Endothelial cell of umbilical vein (primary cell): ENCODE data around the gene DNAH3. TPM values are rescaled to one million over a fixed set of nuclear protein-coding genes. Genes with fewer than 3 reads are reported as not detected.

Experiments used
- BruUV-seq: library from RNA; stranded (reverse); fragments of 400-500 nt; replicated peaks from 2 replicates; lab custom pipeline; 2021; lab: Mats Ljungman, UMichigan
- CTCF ChIA-PET: fragments of 300-600, 350-600 bp; sonication (Branson Sonifier 250); formaldehyde crosslinking; loops from one replicate; lab custom pipeline; 2021; ENCODE audit warnings: antibody characterized with exemption, inconsistent platforms; lab: Charles Lee
- POLR2A ChIA-PET: fragments of 300-600, 350-600 bp; sonication (Branson Sonifier 250); formaldehyde crosslinking; loops from one replicate; lab custom pipeline; 2021; ENCODE audit warnings: antibody characterized with exemption, inconsistent platforms; lab: Charles Lee
- DNase-seq: peaks from one replicate; pipeline ENCODE4 v3.0.0-alpha.2; 2011; ENCODE audit warnings: low read depth, low spot score
- FAIRE-seq: peaks from 2 replicates; lab custom pipeline; 2011; peaks lifted over from hg19 to GRCh38; lab: Jason Lieb, UNC
- H2AFZ ChIP-seq: 2 replicates; pipeline ENCODE4 v1.6.0; 2012; ENCODE audit warnings: low read depth, low read length, control low read depth, inconsistent platforms
- H3K27ac ChIP-seq: 2 replicates; pipeline ENCODE4 v1.5.1; 2011; ENCODE audit warnings: low read depth, mild to moderate bottlenecking, control low read depth, low read length, moderate library complexity; ENCODE audit not compliant: insufficient read depth
- H3K27me3 ChIP-seq, 2 experiments: 2 replicates each; pipeline versions ENCODE4 v1.6.0 to v1.6.1; 2011; ENCODE audit warnings: low read length in 2 of 2, mixed read lengths in 1 of 2; ENCODE audit not compliant: control insufficient read depth in 2 of 2, insufficient read depth in 2 of 2
- H3K36me3 ChIP-seq, 2 experiments: 2 replicates in 1 of 2; 3 replicates in 1 of 2; pipeline ENCODE4 v1.5.1; 2011; ENCODE audit warnings: low read length in 2 of 2, mild to moderate bottlenecking in 1 of 2, moderate library complexity in 1 of 2; ENCODE audit not compliant: control insufficient read depth in 2 of 2, insufficient read depth in 2 of 2; ENCODE audit errors: extremely low read depth in 1 of 2
- H3K4me1 ChIP-seq: 3 replicates; pipeline ENCODE4 v1.5.1; 2011; ENCODE audit warnings: mild to moderate bottlenecking, low read length; ENCODE audit not compliant: control insufficient read depth, insufficient read depth; ENCODE audit errors: extremely low read depth
- H3K4me2 ChIP-seq: 2 replicates; pipeline ENCODE4 v1.6.1; 2011; ENCODE audit warnings: low read length, control low read depth, mixed read lengths; ENCODE audit not compliant: insufficient read depth
- H3K4me3 ChIP-seq, 3 experiments: fragments of 200-600 bp in 1 of 3; sonication (generic), shearing (Covaris generic) in 1 of 3; replicated peaks in 1 of 3; 2 replicates each; pipeline ENCODE4 v1.5.1; 2011 to 2016; ENCODE audit warnings: control low read depth in 3 of 3, low read length in 3 of 3, mild to moderate bottlenecking in 2 of 3, inconsistent platforms in 1 of 3, low read depth in 1 of 3, moderate library complexity in 1 of 3; ENCODE audit not compliant: insufficient read depth in 1 of 3
- H3K79me2 ChIP-seq: 2 replicates; pipeline ENCODE4 v1.6.0; 2012; ENCODE audit warnings: low read length, inconsistent platforms; ENCODE audit not compliant: control insufficient read depth, insufficient read depth
- H3K9ac ChIP-seq: replicated peaks from 2 replicates; pipeline ENCODE3; 2011; ENCODE audit warnings: low read length, control low read depth; ENCODE audit not compliant: insufficient read depth; ENCODE audit errors: extremely low read depth
- H3K9me1 ChIP-seq: replicated peaks from 3 replicates; pipeline ENCODE4 v1.6.0; 2011; ENCODE audit warnings: mild to moderate bottlenecking, low read length; ENCODE audit not compliant: control insufficient read depth, insufficient read depth; ENCODE audit errors: extremely low read depth
- H3K9me3 ChIP-seq: replicated peaks from 2 replicates; pipeline ENCODE4 v1.5.1; 2012; ENCODE audit warnings: low read length, inconsistent platforms; ENCODE audit not compliant: control insufficient read depth, insufficient read depth
- H4K20me1 ChIP-seq: replicated peaks from 2 replicates; pipeline ENCODE3; 2011; ENCODE audit warnings: mild to moderate bottlenecking, low read length; ENCODE audit not compliant: control insufficient read depth, insufficient read depth; ENCODE audit errors: extremely low read depth
- EZH2 ChIP-seq: IDR thresholded peaks from 2 replicates; pipeline ENCODE4 v1.6.1; 2012; ENCODE audit warnings: borderline replicate concordance, low read depth, mild to moderate bottlenecking, moderate library complexity, low read length, inconsistent platforms; ENCODE audit not compliant: severe bottlenecking
- FOS ChIP-seq: IDR thresholded peaks from 2 replicates; pipeline ENCODE4 v1.6.1; 2011; ENCODE audit warnings: mild to moderate bottlenecking, low read length, moderate library complexity, borderline replicate concordance; ENCODE audit not compliant: insufficient read depth
- GATA2 ChIP-seq: IDR thresholded peaks from 2 replicates; pipeline ENCODE4 v1.7.0; 2011; ENCODE audit warnings: low read depth, mild to moderate bottlenecking, moderate library complexity, mixed read lengths, low read length; ENCODE audit not compliant: insufficient read length, insufficient read depth
- JUN ChIP-seq: IDR thresholded peaks from 2 replicates; pipeline ENCODE4 v1.6.1; 2011; ENCODE audit warnings: borderline replicate concordance, low read depth; ENCODE audit not compliant: insufficient read length, insufficient read depth
- MAX ChIP-seq: IDR thresholded peaks from 2 replicates; pipeline ENCODE4 v1.6.1; 2011; ENCODE audit not compliant: insufficient read depth, insufficient read length
- MYC ChIP-seq: IDR thresholded peaks from one replicate; pipeline ENCODE4 v1.6.1; 2011; ENCODE audit warnings: mild to moderate bottlenecking, low read depth, low read length
- POLR2A ChIP-seq: IDR thresholded peaks from 2 replicates; pipeline ENCODE4 v1.6.1; 2012; ENCODE audit warnings: low read depth, mild to moderate bottlenecking, control low read depth, low read length
- POLR2AphosphoS5 ChIP-seq: IDR thresholded peaks from 2 replicates; pipeline ENCODE4 v1.6.1; 2012; ENCODE audit warnings: low read depth, mild to moderate bottlenecking, control low read depth, low read length, moderate library complexity; ENCODE audit not compliant: insufficient read depth
- dilution Hi-C: fragments of 300-500 bp; cut with MboI; formaldehyde crosslinking; loops from one replicate; pipeline ENCODE4 v1.15.0; 2019; ENCODE audit warnings: low sequenced_read_pairs; ENCODE audit not compliant: extremely low pct_ligation_motif_present
- intact Hi-C: fragments of 100-400 bp; cut with micrococcal nuclease; formaldehyde crosslinking; loops from one replicate; pipeline ENCODE4 v1.10.0; 2022
- polyA plus RNA-seq, 4 experiments: library from polyadenylated mRNA; depleted of rRNA in 3 of 4; stranded (reverse) in 3 of 4; unstranded in 1 of 4; fragments of >200 nt; gene quantifications; 2 replicates each; pipeline versions ENCODE4 v1.2.1 to v1.2.3, GENCODE V29; 2011 to 2012; ENCODE audit warnings: missing spikeins in 1 of 4
- total RNA-seq: library from RNA; stranded (reverse); gene quantifications from 2 replicates; pipeline ENCODE4 v1.2.3, GENCODE V29; 2021
- TF ChIP-seq, protein P1 (sequence below), 2 donors: IDR thresholded peaks; 1 replicate in 1 of 2; 2 replicates in 1 of 2; pipeline ENCODE4 v1.5.1; 2011; ENCODE audit warnings: low read length in 2 of 2, mild to moderate bottlenecking in 2 of 2, moderate library complexity in 2 of 2, control low read depth in 1 of 2, inconsistent platforms in 1 of 2, low read depth in 1 of 2; ENCODE audit not compliant: insufficient read depth in 1 of 2; ENCODE audit errors: extremely low read depth in 1 of 2

Gene DNAH3
- total and polyA plus RNA-seq, 2 donors (not counting 3 experiments of a cell fraction or from before 2014, with no cell fraction given), result not detected

- Histone ChIP-seq H3K9ac (peak overlapping the region; percentile 95), H3K4me3 (no peak overlapping the region), H3K36me3 (no peaks in the 10 kb centered on the region), H3K27ac (peak overlapping the region; percentile 100), H3K27me3 (no peaks in the 10 kb centered on the region), H3K9me1 (no peaks in the 10 kb centered on the region), H3K4me2 (peak overlapping the region; percentile 81), H3K79me2 (peaks cover 35% of the 10 kb centered on the region), H3K9me3 (no peaks in the 10 kb centered on the region), H2AFZ (no peak overlapping the region), H3K4me1 (peaks cover 74% of the 10 kb centered on the region), H4K20me1 (no peaks in the 10 kb centered on the region)
- TF ChIP-seq JUN (no peak), MYC (no peak), FOS (no peak), MAX (no peak), EZH2 (no peak), GATA2 (no peak), POLR2A (no peak), POLR2AphosphoS5 (no peak)
- TF ChIP-seq, protein P1, sequence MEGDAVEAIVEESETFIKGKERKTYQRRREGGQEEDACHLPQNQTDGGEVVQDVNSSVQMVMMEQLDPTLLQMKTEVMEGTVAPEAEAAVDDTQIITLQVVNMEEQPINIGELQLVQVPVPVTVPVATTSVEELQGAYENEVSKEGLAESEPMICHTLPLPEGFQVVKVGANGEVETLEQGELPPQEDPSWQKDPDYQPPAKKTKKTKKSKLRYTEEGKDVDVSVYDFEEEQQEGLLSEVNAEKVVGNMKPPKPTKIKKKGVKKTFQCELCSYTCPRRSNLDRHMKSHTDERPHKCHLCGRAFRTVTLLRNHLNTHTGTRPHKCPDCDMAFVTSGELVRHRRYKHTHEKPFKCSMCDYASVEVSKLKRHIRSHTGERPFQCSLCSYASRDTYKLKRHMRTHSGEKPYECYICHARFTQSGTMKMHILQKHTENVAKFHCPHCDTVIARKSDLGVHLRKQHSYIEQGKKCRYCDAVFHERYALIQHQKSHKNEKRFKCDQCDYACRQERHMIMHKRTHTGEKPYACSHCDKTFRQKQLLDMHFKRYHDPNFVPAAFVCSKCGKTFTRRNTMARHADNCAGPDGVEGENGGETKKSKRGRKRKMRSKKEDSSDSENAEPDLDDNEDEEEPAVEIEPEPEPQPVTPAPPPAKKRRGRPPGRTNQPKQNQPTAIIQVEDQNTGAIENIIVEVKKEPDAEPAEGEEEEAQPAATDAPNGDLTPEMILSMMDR (IDR thresholded peaks at IDR 0.05; ENCODE audit: extremely low read depth in 1 of 2, insufficient read depth in 1 of 2, low read depth in 1 of 2, low read length in 2 of 2), result no peak
- intact Hi-C loops (loop anchor here (5.0 kb wide), 4 partner anchors 96 to 1289 kb away; partner anchors contain the start of genes ERI2, REXO5 and THUMPD1), dilution Hi-C loops (no loop called here)
- no TSS peak for BruUV-seq
- DNase-seq (peak; percentile 43), FAIRE-seq (peak; percentile 4)
- POLR2A ChIA-PET, result interaction anchor here (0.5 kb wide), 1 partner anchor 135 kb away, joined by 3 read pairs; no protein-coding TSS in a partner anchor
- CTCF ChIA-PET, result interaction anchor here (0.7 to 2.9 kb wide), 8 partner anchors 18 to 98 kb away, joined by 3 to 22 read pairs (median 4); no protein-coding TSS in a partner anchor
These were observed 247.3 kb downstream of the DNAH3 start for GRCh38 chr16:20903116-20903898.
